Esophagus squamous epithelium (tissue), 4 donors: ENCODE measurements around the gene BHLHA15.

Source experiments
- CTCF ChIP-seq, 6 experiments: fragments of 450-650 bp in 4 of 6; fragments of 200-600 bp in 2 of 6; sonication (generic) in 2 of 6; IDR thresholded peaks; one replicate each; pipeline ENCODE4 v1.5.1; 2016 to 2019; ENCODE audit warnings: antibody characterized with exemption in 6 of 6, mild to moderate bottlenecking in 4 of 6, moderate library complexity in 4 of 6
- POLR2A ChIP-seq, 4 donors: fragments of 450-650 bp; IDR thresholded peaks; one replicate each; pipeline ENCODE4 v1.6.1; 2017; ENCODE audit warnings: antibody characterized with exemption in 4 of 4, mild to moderate bottlenecking in 4 of 4, moderate library complexity in 3 of 4

- TF ChIP-seq CTCF (IDR thresholded peaks at IDR 0.05) = no peak
- no peak for TF ChIP-seq POLR2A (IDR thresholded peaks at IDR 0.05)
Observed at GRCh38 chr7:98215561-98216495, 4.6 kb downstream of the BHLHA15 start.
